ENCODE results near the gene PIK3CB.
"Not testable (repeated sequence)": the region's sequence is repeated elsewhere in the genome, so short reads cannot be mapped to it uniquely, and the experiment has no call there.

The PIK3CB gene

DNA sequence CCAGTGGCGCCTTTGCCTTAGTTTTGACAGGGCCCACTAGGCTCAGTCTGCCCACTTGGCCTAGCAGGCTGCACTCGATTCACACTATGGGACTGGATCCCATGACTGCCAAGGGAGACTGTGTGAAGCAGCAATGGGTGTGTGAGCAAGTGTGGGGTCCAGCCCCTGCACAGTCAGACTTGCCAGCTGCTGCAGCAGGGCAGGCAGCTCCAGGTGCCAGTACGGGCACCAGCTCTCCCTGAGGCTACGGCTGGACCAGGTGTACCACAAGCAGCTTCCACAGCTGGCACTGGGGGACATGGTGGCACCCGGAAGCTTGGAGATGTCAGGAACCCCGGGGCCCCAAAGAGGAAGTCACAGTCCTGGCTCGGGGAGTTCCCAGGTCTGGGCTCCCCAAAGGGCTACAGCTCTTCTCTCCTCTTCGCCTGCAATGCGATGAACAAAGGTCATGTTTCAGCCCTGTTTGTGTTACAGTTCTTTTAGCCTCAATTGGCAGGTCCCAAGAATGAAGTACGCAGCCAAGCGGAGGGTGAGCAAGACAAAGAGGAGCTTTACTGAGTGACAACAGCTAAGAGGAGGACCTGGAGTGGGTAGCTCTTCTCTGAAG, 67.1 kb downstream of the PIK3CB start:
- H3K4me3 Mint-ChIP-seq, result no peak overlapping the region
- peaks cover 17% of the 10 kb centered on the region for H3K36me3 Mint-ChIP-seq
- H3K4me1 Mint-ChIP-seq, result peaks cover 28% of the 10 kb centered on the region
- no peak overlapping the region for H3K27ac Mint-ChIP-seq
- no peaks in the 10 kb centered on the region for H3K27me3 Mint-ChIP-seq
- H3K9me3 Mint-ChIP-seq, result no peaks in the 10 kb centered on the region

DNA sequence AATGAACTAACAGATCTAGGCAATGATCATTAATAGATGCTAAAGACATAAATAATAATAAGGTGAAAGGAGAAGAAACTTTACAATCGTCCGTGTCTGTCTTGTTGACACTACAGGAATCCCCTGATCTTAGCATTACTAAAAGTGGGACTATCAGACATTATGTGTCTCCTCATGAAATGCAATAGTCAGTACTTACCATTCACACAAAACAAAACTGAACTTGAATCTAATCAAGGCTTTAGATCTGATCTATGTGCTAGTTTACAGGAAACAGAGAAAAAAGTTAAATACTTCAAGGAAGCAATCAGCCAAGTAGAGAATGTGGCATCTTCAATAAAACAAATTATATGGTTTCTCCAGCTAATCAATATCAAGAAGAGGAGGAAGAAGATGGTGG, 73.7 kb downstream of the PIK3CB start:
- Mint-ChIP-seq H3K27me3 (no peaks in the 10 kb centered on the region), H3K36me3 (peaks cover 16% of the 10 kb centered on the region), H3K4me1 (peaks cover 44% of the 10 kb centered on the region), H3K4me3 (no peak overlapping the region), H3K9me3 (no peaks in the 10 kb centered on the region), H3K27ac (peak overlapping the region; percentile 15)

DNA sequence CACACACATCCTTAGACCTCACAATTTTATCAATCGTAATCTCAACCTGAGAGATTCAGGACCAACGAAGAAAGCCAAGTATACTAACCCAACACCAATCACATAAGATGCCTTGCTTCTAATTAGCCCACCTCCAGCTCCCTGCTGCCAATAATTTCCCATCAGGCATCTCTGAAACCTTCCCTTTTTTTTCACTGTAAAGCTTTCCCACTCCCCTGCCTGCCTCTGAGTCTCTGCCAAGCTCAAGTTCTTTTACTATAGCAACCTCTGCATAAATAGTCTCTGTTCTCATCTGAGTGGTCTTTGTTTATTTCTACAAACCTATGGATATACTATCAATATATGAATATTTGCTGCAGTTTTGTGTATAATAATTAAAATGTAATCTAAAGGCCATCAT, 86.5 kb downstream of the PIK3CB start:
- Mint-ChIP-seq H3K9me3 (no peaks in the 10 kb centered on the region), H3K4me1 (peaks cover 9% of the 10 kb centered on the region), H3K4me3 (no peak overlapping the region), H3K36me3 (peaks cover 15% of the 10 kb centered on the region), H3K27ac (no peak overlapping the region), H3K27me3 (no peaks in the 10 kb centered on the region)

DNA sequence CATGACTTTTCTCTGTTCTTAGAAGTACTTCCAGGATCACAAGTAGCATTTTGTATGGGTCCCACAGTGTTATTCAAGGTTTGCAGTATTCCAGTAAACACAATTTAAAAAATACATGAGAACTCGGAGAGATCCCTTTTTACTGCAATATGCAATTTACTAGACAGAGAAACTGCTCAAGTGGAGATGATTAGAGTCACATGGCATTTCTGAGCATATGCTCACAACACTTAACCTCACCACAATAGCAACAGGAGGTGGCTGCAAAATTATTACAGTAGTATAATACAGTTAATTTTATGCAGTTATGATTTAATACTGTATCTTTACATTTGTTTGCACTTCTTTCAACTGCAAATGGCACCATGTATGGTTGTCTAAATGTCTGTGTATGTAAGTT, 87.5 kb downstream of the PIK3CB start:
- Mint-ChIP-seq H3K4me3 (no peak overlapping the region), H3K4me1 (peaks cover 9% of the 10 kb centered on the region), H3K36me3 (peaks cover 17% of the 10 kb centered on the region), H3K27me3 (no peaks in the 10 kb centered on the region), H3K27ac (no peak overlapping the region), H3K9me3 (no peaks in the 10 kb centered on the region)

DNA sequence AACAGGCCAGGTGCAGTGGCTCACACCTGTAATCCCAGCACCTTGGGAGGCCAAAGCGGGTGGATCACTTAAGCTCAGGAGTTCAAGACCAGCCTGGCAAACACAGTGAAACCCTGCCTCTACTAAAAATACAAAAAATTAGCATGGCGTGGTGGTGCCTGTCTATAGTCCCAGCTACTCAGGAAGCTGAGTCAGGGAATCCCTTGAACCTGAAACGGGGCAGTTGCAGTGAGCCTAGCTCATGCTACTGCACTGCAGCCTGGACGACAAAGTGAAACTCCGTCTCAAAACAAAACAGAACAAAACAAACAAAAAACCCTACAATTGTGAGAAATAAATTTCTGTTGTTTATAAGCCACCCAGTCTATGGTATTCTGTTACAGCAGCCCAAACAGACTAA, 94.7 kb downstream of the PIK3CB start:
- Mint-ChIP-seq H3K27ac (no peak overlapping the region), H3K4me1 (peaks cover 5% of the 10 kb centered on the region), H3K36me3 (peaks cover 26% of the 10 kb centered on the region), H3K4me3 (no peak overlapping the region), H3K27me3 (no peaks in the 10 kb centered on the region), H3K9me3 (no peaks in the 10 kb centered on the region)

DNA sequence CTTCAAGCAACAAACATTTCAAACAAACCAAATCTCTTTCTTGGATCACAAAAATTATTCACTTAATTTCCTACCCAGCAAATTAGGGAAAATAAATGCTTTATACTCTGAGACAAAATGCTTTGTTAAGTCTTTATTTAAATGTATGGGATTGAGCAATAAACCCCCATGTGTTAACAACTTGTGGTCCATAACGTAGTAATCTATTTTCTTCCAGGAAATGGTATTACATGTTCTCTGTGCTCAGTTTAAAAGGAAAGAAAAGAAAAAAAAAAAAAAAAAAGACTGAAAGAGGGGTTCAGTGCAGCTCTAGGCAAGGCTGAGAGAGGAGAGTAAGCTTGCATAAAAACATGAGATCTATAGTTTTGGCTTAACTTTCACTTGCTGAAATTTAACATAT, 102.3 kb downstream of the PIK3CB start:
- H3K4me3 Mint-ChIP-seq, result no peak overlapping the region
- H3K9me3 Mint-ChIP-seq, result no peaks in the 10 kb centered on the region
- H3K4me1 Mint-ChIP-seq, result peaks cover 4% of the 10 kb centered on the region
- H3K27me3 Mint-ChIP-seq, result no peaks in the 10 kb centered on the region
- peaks cover 13% of the 10 kb centered on the region for H3K36me3 Mint-ChIP-seq
- no peak overlapping the region for H3K27ac Mint-ChIP-seq

DNA sequence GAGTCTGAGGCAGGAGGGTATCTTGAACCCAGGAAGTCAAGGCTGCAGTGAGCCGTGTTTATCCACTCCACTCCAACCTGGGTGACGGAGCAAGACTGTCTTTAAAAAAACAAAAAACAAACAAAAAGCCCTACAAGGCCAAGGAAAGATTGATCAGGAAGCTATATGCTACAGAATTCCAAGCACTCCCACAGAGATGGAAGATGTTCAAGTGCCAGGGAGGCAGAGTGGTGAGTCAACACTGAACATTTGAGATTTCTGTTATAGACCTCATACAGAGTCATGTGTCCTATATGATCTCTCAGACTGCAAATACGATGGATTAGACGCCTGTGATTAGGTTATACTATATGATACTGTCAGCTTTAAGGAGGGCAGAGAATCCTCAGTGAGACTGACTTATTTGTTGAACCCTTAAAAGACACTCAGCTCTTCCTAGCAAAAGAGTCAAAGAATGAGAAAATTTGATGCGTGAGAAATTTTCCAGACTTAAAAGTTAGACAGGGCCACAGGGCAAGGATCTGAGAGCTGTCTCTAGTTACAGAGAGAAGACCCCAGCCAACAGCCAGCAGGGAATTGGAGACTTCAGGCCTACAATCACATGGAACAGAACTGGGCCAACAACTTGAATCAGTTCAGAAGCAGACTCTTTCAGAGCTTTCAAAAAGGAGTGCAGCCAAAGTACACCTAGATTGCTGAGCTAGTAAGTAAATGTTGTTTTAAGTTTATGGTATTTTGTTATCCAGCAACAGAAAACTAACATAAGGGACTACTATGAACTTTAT, 107.6 kb downstream of the PIK3CB start:
- Mint-ChIP-seq H3K9me3 (no peaks in the 10 kb centered on the region), H3K36me3 (peaks cover 12% of the 10 kb centered on the region), H3K27ac (no peak overlapping the region), H3K27me3 (no peaks in the 10 kb centered on the region), H3K4me1 (peaks cover 24% of the 10 kb centered on the region), H3K4me3 (no peak overlapping the region)

DNA sequence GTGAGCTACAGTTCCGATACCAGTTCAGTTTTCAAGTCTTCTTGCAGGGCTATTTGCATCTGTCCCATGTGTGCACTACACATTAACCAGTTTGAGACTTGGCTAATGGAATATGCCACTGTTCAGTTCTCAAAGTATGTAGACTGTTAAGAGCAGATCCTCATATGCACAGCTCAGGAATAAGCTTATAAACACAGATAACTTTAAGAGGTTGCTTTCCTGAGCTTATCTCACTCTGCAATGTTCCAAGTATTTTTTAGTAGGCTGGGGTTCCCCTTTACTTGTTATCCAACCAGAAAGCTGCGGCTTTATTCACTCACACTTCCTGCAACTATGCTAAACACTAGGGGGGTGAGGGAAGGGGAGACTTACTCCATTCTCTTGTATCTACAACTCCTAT, 108.7 kb downstream of the PIK3CB start:
- H3K36me3 Mint-ChIP-seq, result peaks cover 12% of the 10 kb centered on the region

DNA sequence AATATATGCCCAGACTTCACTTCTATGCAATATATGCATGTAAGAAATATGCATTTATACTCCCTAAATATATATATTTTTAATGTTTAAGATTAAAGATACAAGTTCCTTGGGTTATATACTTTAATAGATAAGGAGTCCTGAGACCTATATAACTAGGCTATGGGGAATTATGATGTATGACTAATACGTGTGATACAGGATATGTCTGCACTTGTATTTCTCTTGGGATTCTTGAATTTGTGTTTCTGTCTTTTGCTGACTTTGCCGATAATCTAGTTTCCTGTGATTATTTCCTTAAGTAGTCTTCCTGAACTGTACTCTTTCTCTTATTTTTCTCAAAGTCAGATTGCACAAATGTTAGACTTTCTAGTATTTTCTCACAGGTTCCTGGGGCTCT, 109.6 kb downstream of the PIK3CB start:
- no peaks in the 10 kb centered on the region for H3K27me3 Mint-ChIP-seq
- H3K9me3 Mint-ChIP-seq, result no peaks in the 10 kb centered on the region
- H3K4me3 Mint-ChIP-seq, result no peak overlapping the region
- H3K4me1 Mint-ChIP-seq, result peaks cover 32% of the 10 kb centered on the region
- peaks cover 13% of the 10 kb centered on the region for H3K36me3 Mint-ChIP-seq
- no peak overlapping the region for H3K27ac Mint-ChIP-seq

More for the DNA sequence above, 108.7 kb downstream of the PIK3CB start:
- not testable (repeated sequence) for H3K27me3 Mint-ChIP-seq, H3K4me3 Mint-ChIP-seq, H3K9me3 Mint-ChIP-seq
- H3K4me1 Mint-ChIP-seq, result peaks cover 32% of the 10 kb centered on the region
- H3K27ac Mint-ChIP-seq, result peak overlapping the region; percentile 43

DNA sequence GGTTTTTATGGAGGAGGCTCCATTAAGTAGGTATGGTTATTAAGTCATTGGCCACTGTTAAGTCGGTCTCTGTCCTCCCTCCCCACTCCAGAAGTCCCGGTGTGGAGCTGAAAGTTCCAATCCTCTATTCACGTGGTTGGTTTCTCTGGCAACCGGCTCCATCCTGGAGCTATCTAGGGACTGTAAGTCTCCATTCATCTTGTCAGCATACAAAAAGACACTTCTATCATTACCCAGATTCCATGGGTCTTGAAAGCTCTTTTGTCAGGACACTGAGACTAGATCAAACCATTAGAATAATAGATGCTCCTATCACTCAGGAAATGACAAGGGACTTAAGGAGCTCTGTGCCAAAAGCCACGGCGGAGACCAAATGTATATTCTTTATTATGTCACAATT, 110.3 kb downstream of the PIK3CB start:
- Mint-ChIP-seq H3K4me1 (peaks cover 32% of the 10 kb centered on the region), H3K27me3 (no peaks in the 10 kb centered on the region), H3K9me3 (no peaks in the 10 kb centered on the region), H3K27ac (no peak overlapping the region), H3K36me3 (peaks cover 14% of the 10 kb centered on the region), H3K4me3 (no peak overlapping the region)

DNA sequence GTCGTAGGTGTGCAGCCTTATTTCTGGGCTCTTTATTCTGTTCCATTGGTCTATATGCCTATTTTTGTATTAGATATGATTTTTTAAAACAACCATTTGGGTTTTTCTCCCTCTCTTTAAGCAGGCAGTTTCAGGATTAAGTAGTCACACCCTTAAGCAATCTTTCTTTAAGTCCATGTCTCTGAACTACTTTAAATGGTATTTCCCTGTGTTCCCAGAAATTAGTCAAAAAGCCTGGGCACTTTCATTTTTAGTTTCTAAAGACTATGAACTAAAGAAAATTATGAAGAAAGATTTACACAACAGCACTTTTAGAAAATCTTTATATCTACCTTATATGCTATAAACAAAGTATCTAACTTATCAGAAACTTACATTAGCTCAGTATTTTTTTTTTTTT, 115.9 kb downstream of the PIK3CB start:
- Mint-ChIP-seq H3K27me3 (no peaks in the 10 kb centered on the region), H3K4me3 (no peak overlapping the region), H3K36me3 (peaks cover 16% of the 10 kb centered on the region), H3K27ac (peak overlapping the region; percentile 4), H3K4me1 (peaks cover 18% of the 10 kb centered on the region), H3K9me3 (no peaks in the 10 kb centered on the region)

DNA sequence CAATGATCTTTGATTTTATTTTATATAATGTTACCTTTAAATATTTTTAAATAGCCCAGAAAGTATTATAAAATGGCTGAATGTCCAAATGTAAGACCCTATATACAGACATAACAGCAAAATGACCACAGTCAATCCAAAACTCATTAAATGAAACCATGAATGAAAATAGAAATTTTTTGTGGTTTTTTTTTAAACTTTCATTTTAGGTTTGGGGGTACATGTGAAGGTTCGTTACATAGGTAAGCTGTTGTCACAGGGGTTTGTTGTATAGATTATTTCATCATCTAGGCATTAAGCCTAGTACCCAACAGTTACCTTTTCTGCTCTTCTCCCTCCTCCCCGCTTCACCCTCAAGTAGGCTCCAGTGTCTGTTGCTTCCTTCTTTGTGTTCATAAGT, 117.4 kb downstream of the PIK3CB start:
- Mint-ChIP-seq H3K36me3 (peaks cover 17% of the 10 kb centered on the region), H3K27ac (no peak overlapping the region), H3K9me3 (no peaks in the 10 kb centered on the region), H3K4me3 (no peak overlapping the region), H3K27me3 (no peaks in the 10 kb centered on the region), H3K4me1 (peaks cover 14% of the 10 kb centered on the region)

DNA sequence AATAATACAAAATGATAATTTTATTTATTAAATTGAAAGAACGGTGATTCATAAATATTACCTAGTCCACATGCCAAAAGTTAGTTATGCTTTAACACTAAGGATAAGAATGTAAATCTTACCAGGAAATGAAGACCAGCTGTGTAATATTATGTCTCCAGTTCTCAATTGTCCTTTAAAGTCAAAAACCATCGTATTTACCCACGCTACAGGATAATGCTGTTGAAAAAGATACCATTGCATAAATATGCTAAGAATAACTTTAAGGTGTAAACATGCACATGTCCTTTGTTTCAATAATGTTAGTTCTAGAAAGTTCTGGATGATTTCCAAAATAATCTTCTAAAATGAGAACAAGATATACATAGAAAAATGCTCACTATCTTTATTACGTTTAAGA, 122.6 kb downstream of the PIK3CB start:
- no peaks in the 10 kb centered on the region for H3K4me1 Mint-ChIP-seq
- H3K36me3 Mint-ChIP-seq, result peaks cover 12% of the 10 kb centered on the region
- H3K9me3 Mint-ChIP-seq, result no peaks in the 10 kb centered on the region
- H3K27me3 Mint-ChIP-seq, result no peaks in the 10 kb centered on the region
- H3K27ac Mint-ChIP-seq, result no peak overlapping the region
- H3K4me3 Mint-ChIP-seq, result no peak overlapping the region

DNA sequence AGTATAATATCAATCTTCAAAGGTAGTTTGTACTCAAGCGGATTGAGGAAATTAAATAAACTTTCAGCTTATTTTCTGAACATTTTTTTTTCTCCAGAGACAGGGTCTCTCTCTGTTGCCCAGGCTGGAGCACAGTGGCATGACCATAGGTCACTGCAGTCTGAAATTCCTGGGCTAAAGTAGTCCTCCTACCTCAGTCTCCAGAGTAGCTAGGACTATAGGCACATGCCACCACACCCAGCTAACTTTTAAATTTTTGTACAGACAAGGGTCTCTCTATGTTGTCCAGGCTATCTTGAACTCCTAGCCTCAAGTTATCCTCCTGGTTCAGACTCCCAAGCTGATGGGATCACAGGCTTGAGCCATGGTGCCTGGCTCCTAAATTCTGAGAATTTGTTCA, 129.1 kb downstream of the PIK3CB start:
- Mint-ChIP-seq H3K27me3 (no peaks in the 10 kb centered on the region), H3K4me3 (no peak overlapping the region), H3K9me3 (no peaks in the 10 kb centered on the region), H3K27ac (no peak overlapping the region), H3K4me1 (no peaks in the 10 kb centered on the region), H3K36me3 (peaks cover 6% of the 10 kb centered on the region)

DNA sequence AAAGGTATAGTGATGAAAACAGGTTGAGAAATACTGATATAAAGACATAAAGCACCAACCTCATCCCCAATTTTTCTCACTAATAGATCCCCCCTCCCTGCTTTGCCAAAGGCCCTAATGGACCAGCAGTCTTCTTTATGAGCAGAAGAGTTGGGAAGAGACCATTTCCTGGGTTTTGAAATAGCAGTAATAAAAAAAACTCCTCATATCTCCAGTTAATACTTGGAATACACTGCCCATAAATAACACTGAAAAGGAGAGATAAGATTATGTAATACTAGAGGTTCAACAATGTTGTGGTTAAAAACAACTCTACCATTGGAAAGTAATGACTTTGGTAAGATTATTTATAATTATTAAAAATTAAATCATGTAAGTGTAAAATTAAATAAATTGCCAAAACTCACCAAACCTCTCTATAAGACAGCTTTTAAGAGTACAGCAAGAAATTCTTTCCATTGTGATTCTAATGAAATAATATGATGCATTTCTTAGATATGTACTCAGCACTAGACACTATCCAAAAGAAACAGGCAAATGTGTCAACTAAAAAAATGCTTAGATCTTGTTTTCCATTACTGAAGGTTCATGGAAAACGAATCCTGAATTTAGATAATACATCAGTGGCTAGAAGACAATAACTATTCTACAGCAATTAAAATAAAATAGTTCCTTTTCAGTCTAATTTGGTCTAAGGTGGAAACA, 137.9 kb downstream of the PIK3CB start:
- Mint-ChIP-seq H3K9me3 (no peaks in the 10 kb centered on the region), H3K4me1 (no peaks in the 10 kb centered on the region), H3K36me3 (peaks cover 10% of the 10 kb centered on the region), H3K27ac (no peak overlapping the region), H3K27me3 (no peaks in the 10 kb centered on the region), H3K4me3 (no peak overlapping the region)

DNA sequence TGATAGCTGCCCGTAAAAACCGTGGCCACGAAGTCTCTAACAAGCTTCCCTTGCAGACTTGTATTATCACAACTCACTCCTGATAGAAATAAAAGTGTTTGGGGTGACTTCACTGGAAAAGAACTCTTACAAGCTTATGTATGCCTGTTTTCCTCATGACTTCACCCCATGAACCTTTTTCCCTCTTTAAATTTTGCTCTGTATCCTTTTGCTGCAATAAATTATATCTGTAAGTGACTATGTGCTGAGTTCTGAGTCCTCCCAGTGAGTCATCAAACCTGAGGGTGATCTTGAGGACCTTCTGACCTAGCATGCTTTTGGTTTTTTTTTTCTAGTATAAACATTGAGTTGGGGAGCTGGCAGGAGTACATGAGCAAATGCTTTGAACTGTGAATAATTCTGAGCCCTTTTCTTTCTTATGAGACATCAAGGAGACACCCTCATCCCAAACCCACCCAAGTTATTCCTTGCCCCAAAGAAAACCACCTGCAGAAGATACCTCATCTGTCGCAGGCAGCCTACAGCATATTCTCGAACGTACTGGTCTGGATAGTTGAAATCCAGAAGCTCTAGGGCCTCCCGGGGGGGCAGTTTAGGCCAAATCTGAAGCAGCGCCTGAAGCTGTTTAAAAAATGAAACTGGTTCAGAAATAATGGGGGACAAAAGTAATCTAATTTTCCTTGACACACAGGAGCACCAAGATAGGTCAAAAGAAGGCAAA, 140.3 kb downstream of the PIK3CB start:
- Mint-ChIP-seq H3K27ac (no peak overlapping the region), H3K27me3 (no peaks in the 10 kb centered on the region), H3K36me3 (peaks cover 8% of the 10 kb centered on the region), H3K4me3 (no peak overlapping the region), H3K4me1 (peaks cover 4% of the 10 kb centered on the region), H3K9me3 (no peaks in the 10 kb centered on the region)
